Liver (tissue), 9 donors: ENCODE measurements around the gene PPARA. TPM values are rescaled to one million over a fixed set of nuclear protein-coding genes. Genes with fewer than 3 reads are reported as not detected.

Experiments used
- DNase-seq: peaks from one replicate; pipeline ENCODE4 v3.0.0-alpha.2; 2017; ENCODE audit warnings: low spot score
- H3K27ac ChIP-seq, 2 donors: one replicate each; pipeline ENCODE4 v1.7.0; 2013; ENCODE audit warnings: inconsistent platforms in 2 of 2, low read length in 2 of 2, control low read depth in 1 of 2, low read depth in 1 of 2, mild to moderate bottlenecking in 1 of 2
- H3K27me3 ChIP-seq, 4 donors: one replicate each; pipeline versions ENCODE4 v1.6.1 to v1.7.0; 2013; ENCODE audit warnings: low read length in 3 of 4, inconsistent platforms in 1 of 4, mild to moderate bottlenecking in 1 of 4, moderate library complexity in 1 of 4; ENCODE audit not compliant: control insufficient read depth in 4 of 4, insufficient read depth in 4 of 4
- H3K36me3 ChIP-seq, 4 donors: one replicate each; pipeline versions ENCODE4 v1.6.1 to v1.7.0; 2013; ENCODE audit warnings: low read length in 3 of 4, mild to moderate bottlenecking in 3 of 4, low read depth in 1 of 4, moderate library complexity in 1 of 4; ENCODE audit not compliant: control insufficient read depth in 4 of 4, insufficient read depth in 3 of 4
- H3K4me1 ChIP-seq, 4 donors: one replicate each; pipeline versions ENCODE4 v1.6.1 to v1.7.0; 2013; ENCODE audit warnings: low read length in 3 of 4, mild to moderate bottlenecking in 3 of 4, moderate library complexity in 1 of 4; ENCODE audit not compliant: control insufficient read depth in 4 of 4, insufficient read depth in 4 of 4
- H3K4me3 ChIP-seq, 3 donors: one replicate each; pipeline versions ENCODE4 v1.6.1 to v1.7.0; 2013; ENCODE audit warnings: low read length in 3 of 3, control low read depth in 1 of 3, low read depth in 1 of 3, mild to moderate bottlenecking in 1 of 3
- H3K9ac ChIP-seq, 2 donors: one replicate each; pipeline ENCODE4 v1.7.0; 2013; ENCODE audit warnings: low read length in 2 of 2, mild to moderate bottlenecking in 2 of 2, moderate library complexity in 2 of 2, control low read depth in 1 of 2, low read depth in 1 of 2
- H3K9me3 ChIP-seq, 4 donors: one replicate each; pipeline versions ENCODE4 v1.6.1 to v1.7.0; 2013; ENCODE audit warnings: low read length in 3 of 4; ENCODE audit not compliant: control insufficient read depth in 4 of 4
- EGR1 ChIP-seq, 2 donors: IDR thresholded peaks; 2 replicates each; pipeline ENCODE4 v1.6.1; 2016 to 2018; ENCODE audit warnings: antibody characterized with exemption in 2 of 2, low read depth in 2 of 2
- FOXA1 ChIP-seq: IDR thresholded peaks from 2 replicates; pipeline ENCODE4 v1.6.1; 2016; ENCODE audit warnings: antibody characterized with exemption
- FOXA2 ChIP-seq: IDR thresholded peaks from 2 replicates; pipeline ENCODE4 v1.6.1; 2016; ENCODE audit warnings: antibody characterized with exemption
- GABPA ChIP-seq, 2 donors: IDR thresholded peaks in 1 of 2; conservative IDR thresholded peaks in 1 of 2; 2 replicates each; pipeline ENCODE4 v1.6.1; 2016; ENCODE audit warnings: antibody characterized with exemption in 2 of 2, mild to moderate bottlenecking in 1 of 2, moderate library complexity in 1 of 2
- HNF4A ChIP-seq, 2 donors: conservative IDR thresholded peaks; 2 replicates each; pipeline ENCODE4 v1.6.1; 2016; ENCODE audit warnings: antibody characterized with exemption in 2 of 2, mild to moderate bottlenecking in 2 of 2
- HNF4G ChIP-seq: IDR thresholded peaks from 2 replicates; pipeline ENCODE4 v1.6.1; 2016; ENCODE audit warnings: antibody characterized with exemption
- JUND ChIP-seq, 2 donors: IDR thresholded peaks; 2 replicates each; pipeline ENCODE4 v1.6.1; 2016; ENCODE audit warnings: antibody characterized with exemption in 2 of 2
- NR2F2 ChIP-seq: IDR thresholded peaks from 2 replicates; pipeline ENCODE4 v1.6.1; 2016; ENCODE audit warnings: antibody characterized with exemption
- RAD21 ChIP-seq, 2 donors: IDR thresholded peaks; 2 replicates each; pipeline ENCODE4 v1.6.1; 2016; ENCODE audit warnings: antibody characterized with exemption in 2 of 2, mild to moderate bottlenecking in 2 of 2
- RXRA ChIP-seq, 2 donors: IDR thresholded peaks; 2 replicates each; pipeline ENCODE4 v1.6.1; 2017 to 2018; ENCODE audit warnings: antibody characterized with exemption in 2 of 2, mild to moderate bottlenecking in 1 of 2
- SP1 ChIP-seq: IDR thresholded peaks from 2 replicates; pipeline ENCODE4 v1.6.1; 2018; ENCODE audit warnings: antibody characterized with exemption, mild to moderate bottlenecking
- TAF1 ChIP-seq: conservative IDR thresholded peaks from 2 replicates; pipeline ENCODE4 v1.6.1; 2016; ENCODE audit warnings: antibody characterized with exemption, mild to moderate bottlenecking
- YY1 ChIP-seq: IDR thresholded peaks from 2 replicates; pipeline ENCODE4 v1.6.1; 2016; ENCODE audit warnings: antibody characterized with exemption, mild to moderate bottlenecking
- WGBS: extraction: QIAGEN DNeasy Blood & Tissue Kit; methylation state at CpG from one replicate; pipeline ENCODE4 v1.1.7; 2013; 5-methylcytosine and 5-hydroxymethylcytosine counted together
- polyA plus RNA-seq, 2 donors: library from polyadenylated mRNA; stranded (reverse) in 1 of 2; unstranded in 1 of 2; fragments of 200-250 nt in 1 of 2; fragments of >200 nt in 1 of 2; fragmentation: Nextera tagmentation in 1 of 2; extraction: Ambion mirVana in 1 of 2; gene quantifications; one replicate each; pipeline versions ENCODE4 v1.2.1 to v1.2.3, GENCODE V29; 2013 to 2015
- total RNA-seq, 2 donors: library from RNA; depleted of rRNA; stranded (reverse); fragments of >200 nt; gene quantifications; one replicate each; pipeline ENCODE4 v1.2.3, GENCODE V29; 2014
- TF ChIP-seq, protein P1 (sequence below): fragments of 150-350 bp; IDR thresholded peaks from 2 replicates; pipeline ENCODE4 v1.5.1; 2017; ENCODE audit warnings: improper control_type of control experiment, low read depth, low read length; ENCODE audit not compliant: missing input control
- TF ChIP-seq, protein P2 (sequence below): IDR thresholded peaks from 2 replicates; pipeline ENCODE4 v1.6.1; 2016; ENCODE audit warnings: antibody characterized with exemption
- TF ChIP-seq, protein P3 (sequence below): IDR thresholded peaks from 2 replicates; pipeline ENCODE4 v1.6.1; 2016; ENCODE audit warnings: antibody characterized with exemption, mild to moderate bottlenecking
- TF ChIP-seq, protein P4 (sequence below): IDR thresholded peaks from 2 replicates; pipeline ENCODE4 v1.6.1; 2016; ENCODE audit warnings: antibody characterized with exemption
- TF ChIP-seq, protein P5 (sequence below): IDR thresholded peaks from 2 replicates; pipeline ENCODE4 v1.6.1; 2016; ENCODE audit warnings: antibody characterized with exemption
- donor health status: healthy.
- donor health status: healthy.
- donor health status: healthy.
- donor health status: healthy.
- donor health status: healthy.

PPARA gene
- total and polyA plus RNA-seq, 4 donors, result 31.2 to 78.8 (median 41.3) TPM

DNA sequence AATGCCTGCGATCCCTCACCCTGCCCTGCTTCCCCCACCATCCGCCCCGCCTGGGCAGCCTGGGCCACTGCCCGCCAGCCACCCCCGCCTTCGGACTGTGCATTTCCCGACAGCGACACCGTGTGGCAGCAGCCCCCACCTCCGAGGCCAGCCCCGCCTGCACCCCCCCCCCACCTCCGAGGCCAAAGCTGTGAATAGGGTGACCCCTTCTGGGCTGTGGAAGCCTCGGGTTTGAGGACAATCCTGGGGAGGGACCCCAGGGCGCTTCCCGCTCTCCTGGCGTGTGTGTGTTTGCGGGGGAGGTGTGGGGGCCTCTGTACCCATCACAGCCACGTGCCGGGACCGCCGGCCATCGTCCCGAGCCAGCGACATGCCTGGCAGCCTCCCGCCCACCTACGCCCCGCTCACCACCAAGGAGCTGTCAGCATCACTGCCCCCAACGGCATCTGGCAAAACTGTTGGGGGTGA is 33.8 kb upstream of the PPARA start:
- Histone ChIP-seq H3K4me1 (peaks cover 0 to 32% (median 16%) of the 10 kb centered on the region in 4 donors), H3K9me3 (no peaks in the 10 kb centered on the region), H3K9ac (no peak overlapping the region), H3K27ac (no peak overlapping the region), H3K36me3 (peaks cover 0 to 7% (median 0%) of the 10 kb centered on the region in 4 donors), H3K4me3 (no peak overlapping the region), H3K27me3 (no peaks in the 10 kb centered on the region)
- WGBS, result 10% methylated on average over 28 of the region's 28 CpGs
- TF ChIP-seq, protein P1, sequence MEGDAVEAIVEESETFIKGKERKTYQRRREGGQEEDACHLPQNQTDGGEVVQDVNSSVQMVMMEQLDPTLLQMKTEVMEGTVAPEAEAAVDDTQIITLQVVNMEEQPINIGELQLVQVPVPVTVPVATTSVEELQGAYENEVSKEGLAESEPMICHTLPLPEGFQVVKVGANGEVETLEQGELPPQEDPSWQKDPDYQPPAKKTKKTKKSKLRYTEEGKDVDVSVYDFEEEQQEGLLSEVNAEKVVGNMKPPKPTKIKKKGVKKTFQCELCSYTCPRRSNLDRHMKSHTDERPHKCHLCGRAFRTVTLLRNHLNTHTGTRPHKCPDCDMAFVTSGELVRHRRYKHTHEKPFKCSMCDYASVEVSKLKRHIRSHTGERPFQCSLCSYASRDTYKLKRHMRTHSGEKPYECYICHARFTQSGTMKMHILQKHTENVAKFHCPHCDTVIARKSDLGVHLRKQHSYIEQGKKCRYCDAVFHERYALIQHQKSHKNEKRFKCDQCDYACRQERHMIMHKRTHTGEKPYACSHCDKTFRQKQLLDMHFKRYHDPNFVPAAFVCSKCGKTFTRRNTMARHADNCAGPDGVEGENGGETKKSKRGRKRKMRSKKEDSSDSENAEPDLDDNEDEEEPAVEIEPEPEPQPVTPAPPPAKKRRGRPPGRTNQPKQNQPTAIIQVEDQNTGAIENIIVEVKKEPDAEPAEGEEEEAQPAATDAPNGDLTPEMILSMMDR, result peak; percentile 90
- TF ChIP-seq JUND (IDR thresholded peaks at IDR 0.05) (no peak), YY1 (no peak), HNF4G (no peak), FOXA2 (no peak), EGR1 (IDR thresholded peaks at IDR 0.05; ENCODE audit: low read depth in 2 of 2) (peak; percentile 94 to 99), FOXA1 (peak; percentile 16), SP1 (peak; percentile 28), RXRA (IDR thresholded peaks at IDR 0.05) (peak; percentile 31 to 71), NR2F2 (peak; percentile 60), TAF1 (no peak), RAD21 (IDR thresholded peaks at IDR 0.05) (peak; percentile 94), GABPA (IDR thresholded peaks at IDR 0.05 in 1 of 2, conservative IDR thresholded peaks at IDR 0.05 in 1 of 2) (no peak), HNF4A (conservative IDR thresholded peaks at IDR 0.05) (no peak)
- TF ChIP-seq, protein P2, sequence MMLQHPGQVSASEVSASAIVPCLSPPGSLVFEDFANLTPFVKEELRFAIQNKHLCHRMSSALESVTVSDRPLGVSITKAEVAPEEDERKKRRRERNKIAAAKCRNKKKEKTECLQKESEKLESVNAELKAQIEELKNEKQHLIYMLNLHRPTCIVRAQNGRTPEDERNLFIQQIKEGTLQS, result no peak
- TF ChIP-seq, protein P3, sequence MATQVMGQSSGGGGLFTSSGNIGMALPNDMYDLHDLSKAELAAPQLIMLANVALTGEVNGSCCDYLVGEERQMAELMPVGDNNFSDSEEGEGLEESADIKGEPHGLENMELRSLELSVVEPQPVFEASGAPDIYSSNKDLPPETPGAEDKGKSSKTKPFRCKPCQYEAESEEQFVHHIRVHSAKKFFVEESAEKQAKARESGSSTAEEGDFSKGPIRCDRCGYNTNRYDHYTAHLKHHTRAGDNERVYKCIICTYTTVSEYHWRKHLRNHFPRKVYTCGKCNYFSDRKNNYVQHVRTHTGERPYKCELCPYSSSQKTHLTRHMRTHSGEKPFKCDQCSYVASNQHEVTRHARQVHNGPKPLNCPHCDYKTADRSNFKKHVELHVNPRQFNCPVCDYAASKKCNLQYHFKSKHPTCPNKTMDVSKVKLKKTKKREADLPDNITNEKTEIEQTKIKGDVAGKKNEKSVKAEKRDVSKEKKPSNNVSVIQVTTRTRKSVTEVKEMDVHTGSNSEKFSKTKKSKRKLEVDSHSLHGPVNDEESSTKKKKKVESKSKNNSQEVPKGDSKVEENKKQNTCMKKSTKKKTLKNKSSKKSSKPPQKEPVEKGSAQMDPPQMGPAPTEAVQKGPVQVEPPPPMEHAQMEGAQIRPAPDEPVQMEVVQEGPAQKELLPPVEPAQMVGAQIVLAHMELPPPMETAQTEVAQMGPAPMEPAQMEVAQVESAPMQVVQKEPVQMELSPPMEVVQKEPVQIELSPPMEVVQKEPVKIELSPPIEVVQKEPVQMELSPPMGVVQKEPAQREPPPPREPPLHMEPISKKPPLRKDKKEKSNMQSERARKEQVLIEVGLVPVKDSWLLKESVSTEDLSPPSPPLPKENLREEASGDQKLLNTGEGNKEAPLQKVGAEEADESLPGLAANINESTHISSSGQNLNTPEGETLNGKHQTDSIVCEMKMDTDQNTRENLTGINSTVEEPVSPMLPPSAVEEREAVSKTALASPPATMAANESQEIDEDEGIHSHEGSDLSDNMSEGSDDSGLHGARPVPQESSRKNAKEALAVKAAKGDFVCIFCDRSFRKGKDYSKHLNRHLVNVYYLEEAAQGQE, result no peak
- TF ChIP-seq, protein P4, sequence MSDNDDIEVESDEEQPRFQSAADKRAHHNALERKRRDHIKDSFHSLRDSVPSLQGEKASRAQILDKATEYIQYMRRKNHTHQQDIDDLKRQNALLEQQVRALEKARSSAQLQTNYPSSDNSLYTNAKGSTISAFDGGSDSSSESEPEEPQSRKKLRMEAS, result no peak
- TF ChIP-seq, protein P5, sequence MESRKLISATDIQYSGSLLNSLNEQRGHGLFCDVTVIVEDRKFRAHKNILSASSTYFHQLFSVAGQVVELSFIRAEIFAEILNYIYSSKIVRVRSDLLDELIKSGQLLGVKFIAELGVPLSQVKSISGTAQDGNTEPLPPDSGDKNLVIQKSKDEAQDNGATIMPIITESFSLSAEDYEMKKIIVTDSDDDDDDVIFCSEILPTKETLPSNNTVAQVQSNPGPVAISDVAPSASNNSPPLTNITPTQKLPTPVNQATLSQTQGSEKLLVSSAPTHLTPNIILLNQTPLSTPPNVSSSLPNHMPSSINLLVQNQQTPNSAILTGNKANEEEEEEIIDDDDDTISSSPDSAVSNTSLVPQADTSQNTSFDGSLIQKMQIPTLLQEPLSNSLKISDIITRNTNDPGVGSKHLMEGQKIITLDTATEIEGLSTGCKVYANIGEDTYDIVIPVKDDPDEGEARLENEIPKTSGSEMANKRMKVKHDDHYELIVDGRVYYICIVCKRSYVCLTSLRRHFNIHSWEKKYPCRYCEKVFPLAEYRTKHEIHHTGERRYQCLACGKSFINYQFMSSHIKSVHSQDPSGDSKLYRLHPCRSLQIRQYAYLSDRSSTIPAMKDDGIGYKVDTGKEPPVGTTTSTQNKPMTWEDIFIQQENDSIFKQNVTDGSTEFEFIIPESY, result no peak
- DNase-seq, result peak; percentile 92
